Epithelial cell of esophagus (primary cell): Measurements from ENCODE around the gene MAFG.

Source experiments
- DNase-seq: peaks from one replicate; pipeline ENCODE4 v3.0.0; 2010; ENCODE audit warnings: low read depth
- H3K4me3 ChIP-seq: 2 replicates; pipeline ENCODE4 v1.5.1; 2011; ENCODE audit warnings: mild to moderate bottlenecking, low read length, control low read depth
- CTCF ChIP-seq: IDR thresholded peaks from 2 replicates; pipeline ENCODE4 v1.5.1; 2011; ENCODE audit warnings: low read depth, mild to moderate bottlenecking, low read length, control low read depth, inconsistent platforms; ENCODE audit not compliant: insufficient read depth; ENCODE audit errors: missing control alignments

Gene MAFG

GRCh38 chr17:81924557-81925532, 2.7 kb downstream of the MAFG start:
- no peak overlapping the region for H3K4me3 ChIP-seq
- DNase-seq = no peak

GRCh38 chr17:81923302-81924260, 4.0 kb downstream of the MAFG start:
- peak; percentile 1 for TF ChIP-seq CTCF
- peak overlapping the region; percentile 31 for H3K4me3 ChIP-seq
- peak; percentile 81 for DNase-seq

More at GRCh38 chr17:81924557-81925532, 2.7 kb downstream of the MAFG start:
- TF ChIP-seq CTCF = no peak

- TF ChIP-seq CTCF = no peak
- H3K4me3 ChIP-seq = no peak overlapping the region
- DNase-seq = no peak
Observed at GRCh38 chr17:81922566-81923301, 4.8 kb downstream of the MAFG start.

- no peak for DNase-seq
- H3K4me3 ChIP-seq = no peak overlapping the region
- TF ChIP-seq CTCF = no peak
Observed at GRCh38 chr17:81921996-81922565, 5.5 kb downstream of the MAFG start.

- H3K4me3 ChIP-seq = no peak overlapping the region
- no peak for TF ChIP-seq CTCF
- DNase-seq = no peak
Observed at GRCh38 chr17:81921537-81921862, 6.0 kb downstream of the MAFG start.
